ENCODE data around the gene ELMO3.
A peak's percentile ranks its signal among the peaks of the same experiment; 100 is the strongest.

ELMO3 gene

GRCh38 chr16:67211674-67212073, 12.7 kb downstream of the ELMO3 start:
- no peak for FAIRE-seq
- no peak for DNase-seq (ENCODE audit: insufficient read length, low spot score)
- TF ChIP-seq POLR2AphosphoS5 (IDR thresholded peaks at IDR 0.05; ENCODE audit: low read depth, low read length): no peak

- DNase-seq (ENCODE audit: insufficient read length, low spot score): no peak
- TF ChIP-seq SPI1 (IDR thresholded peaks at IDR 0.05; ENCODE audit: low read depth, low read length) (no peak), POU2F2 (IDR thresholded peaks at IDR 0.05; ENCODE audit: low read depth, low read length) (no peak), POLR2A (IDR thresholded peaks at IDR 0.05; ENCODE audit: low read depth, low read length) (no peak), POLR2AphosphoS5 (IDR thresholded peaks at IDR 0.05; ENCODE audit: low read depth, low read length) (no peak), TAF1 (IDR thresholded peaks at IDR 0.05; ENCODE audit: low read depth, low read length) (no peak), PAX5 (IDR thresholded peaks at IDR 0.05; ENCODE audit: insufficient read depth, low read length, severe bottlenecking) (no peak)
- no peak for FAIRE-seq
Measured at GRCh38 chr16:67212766-67213165, 13.8 kb downstream of the ELMO3 start.

GRCh38 chr16:67213197-67214019, 14.5 kb downstream of the ELMO3 start:
- FAIRE-seq (no peak), DNase-seq (ENCODE audit: insufficient read length, low spot score) (no peak)
- TF ChIP-seq PAX5 (IDR thresholded peaks at IDR 0.05; ENCODE audit: insufficient read depth, low read length, severe bottlenecking): no peak
- TF ChIP-seq TAF1 (IDR thresholded peaks at IDR 0.05; ENCODE audit: low read depth, low read length): no peak
- no peak for TF ChIP-seq SPI1 (IDR thresholded peaks at IDR 0.05; ENCODE audit: low read depth, low read length)
- no peak for TF ChIP-seq POLR2AphosphoS5 (IDR thresholded peaks at IDR 0.05; ENCODE audit: low read depth, low read length)
- no peak for TF ChIP-seq POU2F2 (IDR thresholded peaks at IDR 0.05; ENCODE audit: low read depth, low read length)
- no peak for TF ChIP-seq POLR2A (IDR thresholded peaks at IDR 0.05; ENCODE audit: low read depth, low read length)

GRCh38 chr16:67215706-67216105, 16.8 kb downstream of the ELMO3 start:
- DNase-seq (ENCODE audit: insufficient read length, low spot score) (no peak), FAIRE-seq (no peak)
- TF ChIP-seq TAF1 (IDR thresholded peaks at IDR 0.05; ENCODE audit: low read depth, low read length): no peak
- TF ChIP-seq POLR2A (IDR thresholded peaks at IDR 0.05; ENCODE audit: low read depth, low read length): no peak
- no peak for TF ChIP-seq SPI1 (IDR thresholded peaks at IDR 0.05; ENCODE audit: low read depth, low read length)
- no peak for TF ChIP-seq PAX5 (IDR thresholded peaks at IDR 0.05; ENCODE audit: insufficient read depth, low read length, severe bottlenecking)
- no peak for TF ChIP-seq POLR2AphosphoS5 (IDR thresholded peaks at IDR 0.05; ENCODE audit: low read depth, low read length)
- no peak for TF ChIP-seq POU2F2 (IDR thresholded peaks at IDR 0.05; ENCODE audit: low read depth, low read length)

- FAIRE-seq: no peak
- DNase-seq (ENCODE audit: insufficient read length, low spot score): no peak
- no peak for TF ChIP-seq PAX5 (IDR thresholded peaks at IDR 0.05; ENCODE audit: insufficient read depth, low read length, severe bottlenecking)
- TF ChIP-seq TAF1 (IDR thresholded peaks at IDR 0.05; ENCODE audit: low read depth, low read length): no peak
- no peak for TF ChIP-seq SPI1 (IDR thresholded peaks at IDR 0.05; ENCODE audit: low read depth, low read length)
- no peak for TF ChIP-seq POLR2A (IDR thresholded peaks at IDR 0.05; ENCODE audit: low read depth, low read length)
- TF ChIP-seq POLR2AphosphoS5 (IDR thresholded peaks at IDR 0.05; ENCODE audit: low read depth, low read length): no peak
- no peak for TF ChIP-seq POU2F2 (IDR thresholded peaks at IDR 0.05; ENCODE audit: low read depth, low read length)
Measured at GRCh38 chr16:67216612-67217490, 17.9 kb downstream of the ELMO3 start.

GRCh38 chr16:67223992-67224391, 25.1 kb downstream of the ELMO3 start:
- FAIRE-seq: no peak
- DNase-seq (ENCODE audit: insufficient read length, low spot score): no peak
- TF ChIP-seq POLR2AphosphoS5 (IDR thresholded peaks at IDR 0.05; ENCODE audit: low read depth, low read length) (no peak), PAX5 (IDR thresholded peaks at IDR 0.05; ENCODE audit: insufficient read depth, low read length, severe bottlenecking) (no peak), POU2F2 (IDR thresholded peaks at IDR 0.05; ENCODE audit: low read depth, low read length) (no peak), SPI1 (IDR thresholded peaks at IDR 0.05; ENCODE audit: low read depth, low read length) (no peak), TAF1 (IDR thresholded peaks at IDR 0.05; ENCODE audit: low read depth, low read length) (no peak), POLR2A (IDR thresholded peaks at IDR 0.05; ENCODE audit: low read depth, low read length) (no peak)

- FAIRE-seq: no peak
- DNase-seq (ENCODE audit: insufficient read length, low spot score): no peak
- TF ChIP-seq SPI1 (IDR thresholded peaks at IDR 0.05; ENCODE audit: low read depth, low read length) (no peak), POLR2A (IDR thresholded peaks at IDR 0.05; ENCODE audit: low read depth, low read length) (no peak), TAF1 (IDR thresholded peaks at IDR 0.05; ENCODE audit: low read depth, low read length) (no peak), POLR2AphosphoS5 (IDR thresholded peaks at IDR 0.05; ENCODE audit: low read depth, low read length) (no peak), POU2F2 (IDR thresholded peaks at IDR 0.05; ENCODE audit: low read depth, low read length) (no peak), PAX5 (IDR thresholded peaks at IDR 0.05; ENCODE audit: insufficient read depth, low read length, severe bottlenecking) (no peak)
Measured at GRCh38 chr16:67226295-67226803, 27.4 kb downstream of the ELMO3 start.

GRCh38 chr16:67226804-67227566, 28.1 kb downstream of the ELMO3 start, which contains the start of gene TMEM208:
Gene TMEM208 (plus strand): TSS chr16:67227130. CDS start chr16:67227219, 89 bp downstream.
- TF ChIP-seq POLR2A (IDR thresholded peaks at IDR 0.05; ENCODE audit: low read depth, low read length): peak; percentile 80; the same call in 1 of the 2 replicates
- TF ChIP-seq POLR2AphosphoS5 (IDR thresholded peaks at IDR 0.05; ENCODE audit: low read depth, low read length): peak; percentile 87
- no peak for TF ChIP-seq PAX5 (IDR thresholded peaks at IDR 0.05; ENCODE audit: insufficient read depth, low read length, severe bottlenecking)
- TF ChIP-seq TAF1 (IDR thresholded peaks at IDR 0.05; ENCODE audit: low read depth, low read length): peak; percentile 65; the same call in 1 of the 2 replicates
- TF ChIP-seq POU2F2 (IDR thresholded peaks at IDR 0.05; ENCODE audit: low read depth, low read length): peak; percentile 76
- TF ChIP-seq SPI1 (IDR thresholded peaks at IDR 0.05; ENCODE audit: low read depth, low read length): peak; percentile 66
- DNase-seq (ENCODE audit: insufficient read length, low spot score): peak; percentile 97
- peak; percentile 97 for FAIRE-seq
